ENCODE measurements around the gene DLK1.

DLK1 gene

DNA sequence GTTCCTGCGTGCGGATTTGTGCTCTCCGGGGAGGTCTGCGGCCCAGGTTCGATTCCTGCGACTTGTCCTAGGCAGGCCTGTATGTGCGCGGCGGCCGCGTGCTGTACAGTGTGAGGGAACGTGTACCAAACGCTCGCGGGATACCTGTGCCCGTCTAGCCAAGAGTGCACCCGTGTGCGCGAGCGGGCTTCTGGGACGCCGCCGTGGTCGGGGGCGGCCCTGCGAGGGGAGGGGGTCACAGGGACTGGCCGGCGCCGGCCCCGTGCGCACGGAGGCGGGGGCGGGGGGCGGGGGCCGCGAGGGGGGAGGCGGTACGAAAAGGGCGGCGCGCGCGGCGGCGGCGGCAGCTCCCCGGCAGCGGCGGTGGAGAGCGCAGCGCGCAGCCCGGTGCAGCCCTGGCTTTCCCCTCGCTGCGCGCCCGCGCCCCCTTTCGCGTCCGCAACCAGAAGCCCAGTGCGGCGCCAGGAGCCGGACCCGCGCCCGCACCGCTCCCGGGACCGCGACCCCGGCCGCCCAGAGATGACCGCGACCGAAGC, at the start of gene DLK1:
Gene DLK1, plus strand, starts transcription at position 343 of the 536 bp plus-strand sequence. Its CDS starts 177 bp downstream, at position 520.
- peak; percentile 18 for DNase-seq

GRCh38 chr14:100677152-100677551, 49.5 kb upstream of the DLK1 start:
- no peak for DNase-seq

- DNase-seq, result peak; percentile 50
Measured at GRCh38 chr14:100677554-100678468, 48.9 kb upstream of the DLK1 start.

GRCh38 chr14:100678469-100678828, 48.2 kb upstream of the DLK1 start:
- DNase-seq, result peak; percentile 15

GRCh38 chr14:100679153-100679552, 47.5 kb upstream of the DLK1 start:
- DNase-seq, result no peak

DNA sequence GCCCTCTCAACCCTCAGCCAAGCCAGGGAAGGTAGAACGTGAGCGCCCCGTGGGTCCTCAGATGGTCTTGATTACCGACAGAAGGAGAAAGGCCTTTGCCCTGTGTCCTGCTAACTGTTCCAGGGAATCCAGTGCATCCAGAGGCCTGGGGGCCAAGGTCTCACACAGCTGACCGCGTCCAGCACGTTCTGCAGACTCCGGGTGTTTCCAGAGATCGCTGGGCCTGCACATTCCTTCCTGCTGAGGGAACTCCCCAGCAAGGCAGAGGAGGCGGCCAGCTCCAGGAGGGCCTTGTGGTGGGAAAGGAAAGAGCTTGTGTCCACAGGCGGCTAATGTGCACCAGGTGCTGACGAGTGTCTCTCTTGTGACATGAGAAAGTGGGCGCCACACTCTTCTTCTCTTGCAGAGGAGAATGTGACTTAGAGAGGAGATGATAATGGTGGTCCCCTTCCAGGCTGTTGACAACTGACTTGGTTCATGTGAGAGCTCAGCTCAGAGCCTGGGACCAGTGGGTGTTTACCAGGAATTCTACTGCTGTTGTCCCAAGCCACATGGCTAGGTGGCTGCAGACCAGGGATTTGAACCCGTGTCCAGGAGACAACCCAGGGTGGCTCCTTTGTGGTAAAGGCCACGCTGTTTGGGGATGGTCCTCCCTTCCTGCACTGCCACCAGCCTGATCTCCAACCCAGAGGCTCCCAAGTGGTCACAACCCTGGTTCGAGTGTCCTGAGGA, 46.8 kb upstream of the DLK1 start:
- DNase-seq, result no peak

- DNase-seq, result no peak
Measured at GRCh38 chr14:100680439-100681051, 46.1 kb upstream of the DLK1 start.

GRCh38 chr14:100681111-100681510, 45.6 kb upstream of the DLK1 start:
- no peak for DNase-seq

- no peak for DNase-seq
Measured at GRCh38 chr14:100682749-100683148, 43.9 kb upstream of the DLK1 start.

GRCh38 chr14:100683578-100683977, 43.1 kb upstream of the DLK1 start:
- no peak for DNase-seq

DNA sequence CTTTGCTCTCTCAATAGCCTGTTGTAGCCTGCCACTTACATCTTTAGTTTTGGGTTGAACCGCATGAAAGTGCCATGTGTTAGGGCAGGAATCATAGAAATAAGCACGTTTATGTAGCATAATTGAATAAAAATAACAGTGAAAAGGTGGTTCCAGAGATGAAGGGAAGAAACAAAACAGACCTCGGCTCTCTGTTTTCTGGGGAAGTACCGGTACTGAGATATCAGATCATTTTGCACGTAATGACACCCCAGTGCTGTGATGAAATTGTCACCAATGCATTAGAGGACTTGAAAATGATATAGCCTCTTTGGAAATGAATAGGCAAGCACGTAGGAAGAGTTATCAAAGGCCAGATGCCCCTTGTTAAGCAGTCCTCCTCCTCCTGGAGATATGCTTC, 42.5 kb upstream of the DLK1 start:
- no peak for DNase-seq

DNA sequence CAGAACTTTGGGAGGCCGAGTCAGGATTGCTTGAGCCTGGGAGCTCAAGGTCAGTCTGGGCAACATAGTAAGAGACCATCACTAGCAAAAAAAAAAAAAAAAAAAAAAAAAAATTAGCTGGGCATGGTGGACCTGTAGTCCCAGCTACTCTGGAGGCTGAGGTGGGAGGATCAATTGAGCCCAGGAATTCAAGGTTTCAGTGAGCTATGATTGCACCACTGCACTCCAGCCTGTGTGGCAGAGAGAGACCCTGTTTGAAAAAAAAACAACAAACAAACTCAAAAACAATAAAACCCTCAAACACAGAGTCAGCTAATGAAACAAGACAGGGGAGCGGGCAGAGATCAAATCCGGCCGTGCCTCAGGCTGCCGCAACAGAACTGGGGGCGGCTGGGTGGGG, 41.7 kb upstream of the DLK1 start:
- no peak for DNase-seq

GRCh38 chr14:100686858-100687257, 39.8 kb upstream of the DLK1 start:
- DNase-seq, result no peak

- DNase-seq, result no peak
Measured at GRCh38 chr14:100687386-100687785, 39.3 kb upstream of the DLK1 start.

- no peak for DNase-seq
Measured at GRCh38 chr14:100688051-100688450, 38.6 kb upstream of the DLK1 start.

GRCh38 chr14:100688598-100689461, 37.9 kb upstream of the DLK1 start:
- DNase-seq, result no peak

- DNase-seq, result no peak
Measured at GRCh38 chr14:100690672-100691071, 36.0 kb upstream of the DLK1 start.

- DNase-seq, result no peak
Measured at GRCh38 chr14:100691395-100692056, 35.2 kb upstream of the DLK1 start.

DNA sequence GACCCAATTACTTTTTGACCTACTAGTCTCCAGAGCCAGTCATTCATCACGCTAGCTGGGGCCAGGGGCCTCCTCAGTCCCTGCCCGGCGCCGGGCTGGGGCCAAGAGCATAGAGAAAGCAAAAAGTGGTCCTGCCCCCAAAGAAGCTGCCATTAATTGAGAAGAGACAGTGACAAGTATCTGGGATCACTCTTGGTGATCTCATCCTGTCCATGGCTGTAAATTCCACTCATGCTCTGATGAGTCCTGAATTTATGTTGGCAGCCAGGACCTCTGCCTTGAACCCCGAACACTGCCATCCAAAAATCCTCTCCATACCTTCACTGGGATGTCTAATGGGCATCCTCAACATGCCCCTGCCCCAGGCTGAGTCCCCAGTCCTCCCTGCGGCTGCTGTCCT, 34.4 kb upstream of the DLK1 start:
- DNase-seq, result no peak

GRCh38 chr14:100692859-100693558, 33.7 kb upstream of the DLK1 start:
- no peak for DNase-seq

- DNase-seq, result no peak
Measured at GRCh38 chr14:100693877-100694578, 32.7 kb upstream of the DLK1 start.
